Breast epithelium (tissue), 3 donors: ENCODE measurements around the gene ATRNL1.
A peak's percentile ranks its signal among the peaks of the same experiment; 100 is the strongest.

Source experiments
- CTCF ChIP-seq, 3 donors: fragments of 450-650 bp; IDR thresholded peaks; one replicate each; pipeline ENCODE4 v1.5.1; 2016 to 2017; ENCODE audit warnings: antibody characterized with exemption in 3 of 3, mild to moderate bottlenecking in 3 of 3, moderate library complexity in 3 of 3
- POLR2A ChIP-seq: fragments of 450-650 bp; IDR thresholded peaks from one replicate; pipeline ENCODE4 v1.6.1; 2016; ENCODE audit warnings: antibody characterized with exemption, mild to moderate bottlenecking, moderate library complexity

- TF ChIP-seq CTCF (IDR thresholded peaks at IDR 0.05) (peak in 2 of 3 donors; percentile 16 to 45), POLR2A (no peak)
These were observed 855.3 kb downstream of the ATRNL1 start for GRCh38 chr10:115948465-115948864.
